ENCODE data around the gene MAP1S.

The MAP1S gene

DNA sequence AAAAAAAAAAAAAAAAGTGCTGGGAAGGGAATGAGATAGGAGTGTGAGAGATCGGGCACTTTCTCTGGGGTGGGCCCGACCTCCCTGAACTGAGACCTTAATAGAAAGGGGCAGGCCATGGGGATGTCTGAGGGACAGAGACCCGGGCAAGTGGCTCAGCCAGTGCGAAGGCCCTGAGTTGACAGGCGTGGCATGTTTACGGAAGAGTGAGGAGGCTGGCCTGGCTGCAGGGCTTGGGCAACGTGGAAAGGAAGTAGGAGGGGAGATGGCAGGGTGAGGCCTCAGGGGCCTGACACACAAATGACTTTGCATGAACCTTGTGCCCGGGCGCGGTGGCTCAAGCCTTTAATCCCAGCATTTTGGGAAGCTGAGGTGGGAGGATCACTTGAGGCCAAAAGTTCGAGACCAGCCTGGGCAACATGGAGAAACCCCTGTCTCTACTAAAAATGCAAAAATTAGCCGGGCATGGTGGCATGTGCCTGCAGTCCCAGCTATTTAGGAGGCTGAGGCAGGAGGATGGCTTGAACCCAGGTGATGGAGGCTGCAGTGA is 45.9 kb downstream of the MAP1S start:
- no peak for DNase-seq (ENCODE audit: extremely low spot score)
- ChIA-PET CTCF (interaction anchor here (2.7 to 10.4 kb wide), 3 partner anchors 11 to 60 kb away, joined by 49 to 151 read pairs (median 78); partner anchors contain the start of gene FCHO1), POLR2A (interaction anchor here (0.7 to 0.8 kb wide), 2 partner anchors 23 to 27 kb away, joined by 3 read pairs; no protein-coding TSS in a partner anchor)
- TF ChIP-seq, protein P1, sequence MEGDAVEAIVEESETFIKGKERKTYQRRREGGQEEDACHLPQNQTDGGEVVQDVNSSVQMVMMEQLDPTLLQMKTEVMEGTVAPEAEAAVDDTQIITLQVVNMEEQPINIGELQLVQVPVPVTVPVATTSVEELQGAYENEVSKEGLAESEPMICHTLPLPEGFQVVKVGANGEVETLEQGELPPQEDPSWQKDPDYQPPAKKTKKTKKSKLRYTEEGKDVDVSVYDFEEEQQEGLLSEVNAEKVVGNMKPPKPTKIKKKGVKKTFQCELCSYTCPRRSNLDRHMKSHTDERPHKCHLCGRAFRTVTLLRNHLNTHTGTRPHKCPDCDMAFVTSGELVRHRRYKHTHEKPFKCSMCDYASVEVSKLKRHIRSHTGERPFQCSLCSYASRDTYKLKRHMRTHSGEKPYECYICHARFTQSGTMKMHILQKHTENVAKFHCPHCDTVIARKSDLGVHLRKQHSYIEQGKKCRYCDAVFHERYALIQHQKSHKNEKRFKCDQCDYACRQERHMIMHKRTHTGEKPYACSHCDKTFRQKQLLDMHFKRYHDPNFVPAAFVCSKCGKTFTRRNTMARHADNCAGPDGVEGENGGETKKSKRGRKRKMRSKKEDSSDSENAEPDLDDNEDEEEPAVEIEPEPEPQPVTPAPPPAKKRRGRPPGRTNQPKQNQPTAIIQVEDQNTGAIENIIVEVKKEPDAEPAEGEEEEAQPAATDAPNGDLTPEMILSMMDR (IDR thresholded peaks at IDR 0.05; ENCODE audit: control extremely low read depth, extremely low read depth, low read depth, missing control alignments) = no peak

DNA sequence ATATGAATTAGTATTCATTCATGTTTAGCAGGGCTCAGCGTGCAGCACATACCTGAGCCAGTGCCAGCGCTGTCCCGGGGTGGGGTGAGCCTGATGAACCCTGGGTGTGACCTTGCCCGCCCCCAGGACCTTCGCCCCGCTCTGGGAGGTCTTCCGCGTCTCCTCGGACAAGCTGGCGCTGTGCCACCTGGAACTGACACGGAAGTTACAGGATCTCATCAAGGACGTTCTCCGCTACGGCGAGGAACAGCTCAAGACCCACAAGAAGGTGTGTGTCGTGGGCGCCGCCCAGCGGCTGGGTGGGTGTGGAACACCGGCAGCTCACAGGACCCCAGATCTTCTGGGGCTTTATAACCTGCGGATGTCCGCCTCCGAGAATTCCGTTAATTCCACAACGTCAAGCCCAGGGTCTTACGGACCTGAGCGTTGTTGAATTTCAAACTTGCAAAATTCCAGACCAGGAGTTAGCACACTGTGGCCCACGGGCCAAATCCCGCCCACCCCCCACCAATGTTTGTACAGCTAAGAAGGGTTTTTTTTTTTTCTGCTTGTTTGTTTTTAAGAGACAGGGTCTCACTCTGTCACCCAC is 47.4 kb downstream of the MAP1S start:
- TF ChIP-seq, protein P1 (IDR thresholded peaks at IDR 0.05; ENCODE audit: control extremely low read depth, extremely low read depth, low read depth, missing control alignments) = peak; percentile 75
- peak; percentile 70 for DNase-seq (ENCODE audit: extremely low spot score)
- ChIA-PET CTCF (interaction anchor here (0.7 to 10.4 kb wide), 38 partner anchors 10 to 312 kb away, joined by 3 to 151 read pairs (median 4); partner anchors contain the start of genes CCDC124, FCHO1, MAP1S and RPL18A), POLR2A (interaction anchor here (0.5 kb wide), 1 partner anchor 13 kb away, joined by 4 read pairs; no protein-coding TSS in a partner anchor)

DNA sequence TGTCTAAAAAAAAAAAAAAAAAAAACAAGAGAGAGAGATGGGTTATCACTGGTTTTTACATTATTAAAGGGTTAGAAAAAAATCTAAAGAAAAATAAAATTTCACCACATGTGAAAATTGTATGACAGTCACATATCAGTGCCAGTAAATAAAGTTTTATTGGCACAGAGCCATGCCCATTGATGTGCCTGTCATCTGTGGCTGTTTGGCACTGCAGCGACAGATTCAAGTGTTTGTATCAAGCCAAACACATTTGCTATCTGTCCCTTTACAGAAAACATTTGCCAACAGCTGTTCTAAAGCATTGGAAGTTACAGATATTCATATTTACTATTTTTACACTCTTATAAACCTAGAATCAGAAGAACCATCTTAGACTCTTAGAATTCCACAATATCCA is 48.3 kb downstream of the MAP1S start:
- DNase-seq (ENCODE audit: extremely low spot score) = no peak
- POLR2A ChIA-PET = no interaction called here
- TF ChIP-seq, protein P1 (IDR thresholded peaks at IDR 0.05; ENCODE audit: control extremely low read depth, extremely low read depth, low read depth, missing control alignments) = no peak
- CTCF ChIA-PET = interaction anchor here (1.0 to 10.4 kb wide), 14 partner anchors 9 to 271 kb away, joined by 3 to 151 read pairs (median 10); partner anchors contain the start of genes FCHO1 and MAP1S

DNA sequence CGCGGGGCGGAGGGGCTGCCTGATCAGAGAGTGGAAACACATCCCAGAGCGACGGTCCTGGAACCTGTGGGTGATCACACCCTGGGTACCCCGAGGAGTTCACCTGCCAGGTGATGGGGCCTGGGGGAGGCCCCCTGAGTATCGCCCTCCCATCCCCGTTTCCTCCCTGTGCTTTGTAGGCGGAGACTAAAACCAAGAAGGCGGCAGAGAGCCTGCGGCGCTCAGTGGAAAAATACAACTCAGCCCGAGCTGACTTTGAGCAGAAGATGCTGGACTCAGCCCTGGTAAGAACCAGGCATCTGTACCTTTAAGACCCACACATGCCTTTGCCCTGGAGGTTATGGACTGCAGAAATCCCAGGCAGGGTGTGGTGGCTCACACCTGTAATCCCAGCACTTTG is 51.3 kb downstream of the MAP1S start:
- TF ChIP-seq, protein P1 (IDR thresholded peaks at IDR 0.05; ENCODE audit: control extremely low read depth, extremely low read depth, low read depth, missing control alignments) = no peak
- ChIA-PET CTCF (interaction anchor here (0.9 to 10.4 kb wide), 3 partner anchors 14 to 66 kb away, joined by 3 to 151 read pairs (median 4); partner anchors contain the start of gene FCHO1), POLR2A (no interaction called here)
- DNase-seq (ENCODE audit: extremely low spot score) = no peak

DNA sequence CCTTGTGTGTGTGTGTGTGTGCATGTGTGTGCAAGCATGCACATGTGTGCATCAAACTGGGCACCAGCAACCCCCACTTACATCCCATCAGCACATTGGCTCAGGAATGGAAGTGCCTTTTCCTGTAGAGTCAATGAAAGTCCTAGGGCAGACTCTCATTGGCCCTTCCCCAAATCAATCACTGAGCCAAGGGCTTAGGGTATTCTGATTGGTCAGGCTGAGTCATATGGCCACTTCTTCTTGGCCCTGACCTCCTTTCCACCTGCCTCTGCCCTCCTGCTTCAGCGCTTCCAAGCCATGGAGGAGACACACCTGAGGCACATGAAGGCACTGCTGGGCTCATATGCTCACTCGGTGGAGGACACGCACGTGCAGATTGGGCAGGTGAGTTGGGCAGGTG is 52.9 kb downstream of the MAP1S start:
- TF ChIP-seq, protein P1 (IDR thresholded peaks at IDR 0.05; ENCODE audit: control extremely low read depth, extremely low read depth, low read depth, missing control alignments) = no peak
- CTCF ChIA-PET = interaction anchor here (0.9 to 10.4 kb wide), 4 partner anchors 9 to 69 kb away, joined by 3 to 151 read pairs (median 4); partner anchors contain the start of gene FCHO1
- POLR2A ChIA-PET = no interaction called here
- no peak for DNase-seq (ENCODE audit: extremely low spot score)

DNA sequence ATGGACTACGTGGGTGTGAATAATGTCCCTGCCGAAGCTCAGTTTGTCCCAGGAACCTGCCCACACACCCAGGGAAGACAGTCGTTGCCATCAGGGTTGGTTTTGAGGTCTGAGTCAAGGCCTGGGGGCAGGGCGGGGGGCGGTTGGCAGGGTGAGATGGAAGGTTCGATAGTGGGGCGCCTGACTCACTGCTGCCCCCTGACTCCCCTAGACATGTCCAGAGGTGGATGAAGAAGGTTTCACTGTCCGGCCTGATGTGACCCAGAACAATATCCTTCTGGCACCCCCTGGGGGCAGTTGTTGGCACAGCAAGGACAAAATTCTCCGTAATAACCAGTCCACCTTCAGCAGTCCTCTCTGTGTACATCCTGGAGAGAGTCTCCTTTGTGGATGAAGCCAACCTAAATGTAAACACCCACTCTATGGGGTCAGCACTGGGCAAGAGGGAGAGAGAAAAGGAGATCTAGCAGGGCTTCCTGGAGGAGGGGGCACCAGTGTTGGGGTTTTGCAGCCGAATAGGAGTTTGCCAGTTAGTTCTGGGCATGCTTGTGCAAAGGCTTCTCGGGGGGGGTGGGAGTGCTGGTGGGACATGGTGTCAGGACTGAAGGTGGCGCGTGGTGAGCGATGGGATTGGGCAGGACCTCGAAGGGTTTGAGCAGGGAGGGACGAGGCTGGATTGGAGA is 56.1 kb downstream of the MAP1S start:
- TF ChIP-seq, protein P1 (IDR thresholded peaks at IDR 0.05; ENCODE audit: control extremely low read depth, extremely low read depth, low read depth, missing control alignments) = peak; percentile 38
- DNase-seq (ENCODE audit: extremely low spot score) = no peak

More for the DNA sequence above, 56.1 kb downstream of the MAP1S start:
- POLR2A ChIA-PET = no interaction called here
- CTCF ChIA-PET = interaction anchor here (0.9 to 4.6 kb wide), 17 partner anchors 9 to 76 kb away, joined by 3 to 49 read pairs (median 6); partner anchors contain the start of gene FCHO1

All from GM10248 (cell line).